Stimulated activated naive CD8-positive, alpha-beta T cell treated with anti-CD3 and anti-CD28 coated beads, Interleukin-15, Interleukin-2, amounts not matched to agents 100 U/mL and 50 U/mL, for 24 hours (primary cell): Measurements from ENCODE around the gene ADCK1.
"Not testable (repeated sequence)": the region's sequence is repeated elsewhere in the genome, so short reads cannot be mapped to it uniquely, and the experiment has no call there.

Experiments
- ATAC-seq: fragments of 150-1000 bp; cut with Tn5 transposase; one replicate; pipeline ENCODE4 v1.10.0; 2021
- DNase-seq: peaks from one replicate; pipeline ENCODE4 v3.0.0; 2021

Gene ADCK1, protein sequence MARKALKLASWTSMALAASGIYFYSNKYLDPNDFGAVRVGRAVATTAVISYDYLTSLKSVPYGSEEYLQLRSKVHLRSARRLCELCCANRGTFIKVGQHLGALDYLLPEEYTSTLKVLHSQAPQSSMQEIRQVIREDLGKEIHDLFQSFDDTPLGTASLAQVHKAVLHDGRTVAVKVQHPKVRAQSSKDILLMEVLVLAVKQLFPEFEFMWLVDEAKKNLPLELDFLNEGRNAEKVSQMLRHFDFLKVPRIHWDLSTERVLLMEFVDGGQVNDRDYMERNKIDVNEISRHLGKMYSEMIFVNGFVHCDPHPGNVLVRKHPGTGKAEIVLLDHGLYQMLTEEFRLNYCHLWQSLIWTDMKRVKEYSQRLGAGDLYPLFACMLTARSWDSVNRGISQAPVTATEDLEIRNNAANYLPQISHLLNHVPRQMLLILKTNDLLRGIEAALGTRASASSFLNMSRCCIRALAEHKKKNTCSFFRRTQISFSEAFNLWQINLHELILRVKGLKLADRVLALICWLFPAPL

DNA sequence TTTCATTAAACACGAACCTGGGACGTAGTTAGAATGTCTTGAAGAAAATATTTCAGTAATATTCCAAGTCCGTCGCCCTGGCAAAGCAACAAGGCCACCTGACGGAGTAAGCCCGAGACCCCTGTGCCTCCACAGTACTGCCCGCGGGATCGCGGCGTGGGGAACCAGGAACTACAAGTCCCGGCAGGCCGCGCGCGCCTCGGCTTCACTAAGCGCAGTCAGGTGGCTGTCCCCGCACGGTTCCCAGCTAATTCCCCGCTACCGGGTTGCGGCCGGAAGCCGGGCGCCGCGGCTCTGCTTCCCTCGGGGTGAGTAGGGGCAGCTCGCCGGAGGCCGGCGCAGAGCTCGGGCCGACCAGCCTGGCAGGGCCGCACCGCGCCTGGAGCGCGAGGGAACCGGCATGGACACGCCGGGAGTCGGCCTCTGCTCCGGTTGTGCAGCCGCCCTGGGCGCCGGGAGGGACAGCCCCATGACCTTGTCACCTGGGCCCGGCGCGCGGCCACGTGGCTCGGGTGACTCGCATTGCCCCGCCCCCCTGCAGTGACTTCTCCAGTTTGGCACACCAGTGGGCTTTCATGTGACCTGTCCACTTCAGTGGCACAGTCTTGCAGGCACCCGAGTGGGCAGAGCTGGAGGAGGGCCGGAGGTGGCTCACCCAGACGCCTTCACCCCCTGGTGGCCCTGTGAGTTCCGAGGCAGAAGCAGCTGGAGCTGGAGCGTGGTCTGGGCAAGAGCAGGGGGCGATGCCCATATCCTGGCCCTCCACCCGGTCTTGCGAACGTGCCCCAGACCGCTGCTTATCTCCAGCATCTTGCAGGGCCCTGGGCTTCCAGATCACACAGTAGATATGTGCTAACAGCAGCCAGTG lies at the start of gene ADCK1:
Gene ADCK1 (plus strand): TSS at position 247 of the 868 bp plus-strand sequence. CDS start 18,870 bp downstream, outside the sequence.
- DNase-seq = peak; percentile 91
- peak; percentile 96 for ATAC-seq

DNA sequence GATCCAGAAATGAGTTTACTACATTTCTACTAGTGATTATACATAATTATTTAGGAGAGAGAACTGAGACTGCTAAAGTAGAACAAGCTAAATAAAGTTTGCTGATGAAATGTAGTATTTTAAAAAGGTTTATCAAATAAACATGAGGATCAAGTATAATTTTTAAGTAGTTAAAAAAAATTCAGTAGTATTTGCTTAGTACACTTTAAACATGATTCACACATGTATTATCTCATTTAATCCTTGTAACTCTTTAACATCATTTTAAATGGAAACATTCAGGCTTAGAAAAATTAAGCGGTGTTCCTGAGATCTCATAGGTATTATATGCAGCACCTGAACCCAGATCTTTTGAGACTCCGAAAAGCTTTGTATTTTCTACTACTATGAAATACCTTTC lies 47.6 kb upstream of the ADCK1 start:
- no peak for ATAC-seq
- no peak for DNase-seq

DNA sequence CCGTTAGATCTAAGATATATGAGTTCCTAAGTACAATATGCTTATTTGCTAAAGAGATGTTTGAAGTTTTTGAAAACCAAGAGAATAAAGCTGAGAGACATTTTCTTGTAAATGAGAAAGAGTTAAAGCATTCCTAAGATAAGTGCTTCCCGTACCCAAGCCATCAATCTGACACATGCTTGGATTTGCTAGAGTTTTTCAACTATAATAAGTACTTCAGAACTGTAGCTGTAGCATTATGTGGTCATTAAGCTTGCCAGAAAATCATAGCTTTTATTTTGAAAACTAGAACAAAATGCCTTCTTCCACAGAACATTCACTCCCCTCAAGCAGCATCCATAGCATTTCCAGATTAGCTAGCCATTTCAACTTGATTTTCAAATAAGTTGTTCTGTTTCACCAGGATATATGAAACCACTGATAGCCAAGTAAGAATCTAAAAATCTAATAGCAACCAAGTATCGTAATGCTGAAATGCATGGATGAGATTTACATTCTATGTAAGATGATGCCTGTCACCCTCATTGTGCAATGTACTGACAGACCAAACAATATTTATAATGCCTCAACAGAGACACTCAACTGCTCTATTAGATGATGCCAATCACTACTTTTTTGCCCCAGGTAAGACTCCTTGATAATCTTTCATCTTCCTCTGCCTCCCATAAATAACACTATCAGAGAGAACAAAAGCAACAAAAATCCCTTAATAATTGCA lies 47.0 kb upstream of the ADCK1 start:
- no peak for ATAC-seq
- no peak for DNase-seq

GRCh38 chr14:77760381-77761204 lies 39.3 kb upstream of the ADCK1 start, which contains the start of gene SNW1:
TSS of gene SNW1 (minus strand) at chr14:77761156. CDS start at chr14:77761127, 29 bp downstream.
- ATAC-seq (peak; percentile 94), DNase-seq (peak; percentile 91)

DNA sequence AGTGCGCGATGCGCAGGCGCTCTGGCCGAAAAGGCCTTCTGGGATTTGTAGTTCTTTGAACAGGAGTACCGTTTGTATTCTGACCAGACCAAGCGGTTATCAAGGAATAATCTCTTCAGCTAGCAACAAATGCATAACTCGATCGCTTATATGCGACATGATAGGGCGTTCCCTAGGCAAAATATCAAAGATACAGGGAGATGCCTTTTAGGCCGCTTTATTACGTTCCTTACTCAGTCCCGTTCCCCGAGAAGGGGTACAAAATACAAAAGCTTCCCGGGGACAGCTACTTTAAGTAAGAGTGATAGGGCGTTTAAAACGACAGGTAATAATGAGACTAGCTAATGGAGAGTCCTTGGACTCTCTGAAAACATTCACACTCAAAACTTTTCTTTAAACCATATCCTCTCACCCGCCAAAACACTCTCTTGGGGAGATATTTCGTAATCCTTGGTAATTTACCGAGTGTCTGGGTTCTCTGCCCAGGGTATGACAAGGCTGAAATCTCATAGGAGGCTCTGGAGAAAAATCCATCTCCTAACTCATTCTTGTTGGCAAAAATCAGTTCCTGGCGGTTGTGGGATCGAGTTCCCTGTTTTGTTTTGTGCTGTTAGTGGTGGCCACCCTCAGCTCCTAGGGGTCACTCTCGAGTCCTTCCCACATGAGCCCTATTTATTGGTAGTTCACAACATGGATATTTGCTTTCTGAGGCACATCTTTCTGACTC lies 38.5 kb upstream of the ADCK1 start:
- no peak for ATAC-seq
- peak; percentile 10 for DNase-seq

- ATAC-seq = no peak
- no peak for DNase-seq
Measured at GRCh38 chr14:77763316-77763715, 36.6 kb upstream of the ADCK1 start.

- no peak for ATAC-seq
- DNase-seq = no peak
Measured at GRCh38 chr14:77763978-77764377, 35.9 kb upstream of the ADCK1 start.

DNA sequence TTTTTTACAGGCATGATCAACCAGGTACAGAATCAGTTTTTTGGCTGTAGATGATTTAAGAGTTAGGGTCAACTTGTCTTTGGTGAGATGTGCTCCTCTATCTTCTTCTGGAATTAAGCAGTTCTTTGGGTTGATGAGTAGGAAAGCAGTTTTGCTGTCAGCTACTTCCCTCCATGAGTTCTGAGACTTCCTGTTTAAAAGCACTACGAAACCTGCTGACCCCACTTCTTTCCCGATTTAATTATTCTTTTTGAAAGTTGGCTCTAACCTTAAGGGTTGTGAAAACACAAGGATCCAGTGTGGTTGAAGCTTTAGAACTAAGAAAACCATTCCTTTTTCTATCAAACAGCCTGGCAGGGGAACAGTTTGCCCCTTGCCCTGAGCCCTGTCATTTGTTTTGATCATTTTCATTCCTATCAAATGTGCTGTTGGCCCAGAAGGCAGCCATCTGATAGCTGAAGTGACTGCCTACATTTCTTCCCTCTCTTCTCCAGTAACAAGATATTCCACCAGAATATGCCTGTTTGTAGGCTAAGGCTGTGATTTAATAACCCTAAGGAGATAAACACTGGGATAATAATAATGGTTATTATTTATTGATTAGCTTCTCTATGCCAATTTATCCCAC lies 31.4 kb upstream of the ADCK1 start:
- not testable (repeated sequence) for DNase-seq, ATAC-seq

DNA sequence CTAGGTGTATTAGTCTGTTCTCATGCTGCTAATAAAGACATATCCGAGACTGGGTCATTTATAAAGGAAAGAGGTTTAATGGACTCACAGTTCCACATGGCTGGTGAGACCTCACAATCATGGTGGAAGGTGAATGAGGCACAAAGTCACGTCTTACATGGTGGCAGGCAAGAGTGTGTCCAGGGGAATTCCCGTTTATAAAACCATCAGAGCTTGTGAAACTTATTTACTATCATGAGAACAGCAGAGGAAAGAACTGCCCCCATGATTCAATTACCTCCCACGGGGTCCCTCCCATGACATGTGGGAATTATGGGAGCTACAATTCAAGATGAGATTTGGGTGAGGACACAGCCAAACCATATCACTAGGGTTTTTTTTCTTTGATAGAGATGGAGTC lies 25.9 kb upstream of the ADCK1 start:
- DNase-seq, ATAC-seq: not testable (repeated sequence)

GRCh38 chr14:77782202-77782601 lies 17.7 kb upstream of the ADCK1 start:
- ATAC-seq = no peak
- no peak for DNase-seq

GRCh38 chr14:77786148-77786547 lies 13.8 kb upstream of the ADCK1 start:
- ATAC-seq (no peak), DNase-seq (no peak)

- no peak for ATAC-seq
- DNase-seq = no peak
Measured at GRCh38 chr14:77790566-77791224, 9.2 kb upstream of the ADCK1 start.

DNA sequence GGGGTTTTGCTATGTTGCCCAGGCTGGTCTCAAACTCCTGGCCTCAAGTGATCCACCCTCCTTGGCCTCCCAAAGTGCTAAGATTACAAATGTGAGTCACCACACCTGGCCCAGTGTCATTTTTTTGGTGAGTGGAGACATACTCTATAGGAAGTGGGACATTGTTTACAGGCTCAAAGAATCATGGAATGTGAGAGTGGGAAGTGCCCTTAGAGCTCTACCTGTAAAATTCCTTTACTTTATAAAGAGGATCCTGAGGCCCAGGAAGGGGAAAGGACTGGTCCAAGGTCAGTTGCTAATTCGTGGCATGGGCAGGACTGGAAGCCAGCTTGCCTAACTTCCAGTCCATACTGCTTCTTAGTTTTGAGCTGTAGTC lies 8.7 kb upstream of the ADCK1 start:
- ATAC-seq (no peak), DNase-seq (no peak)

- ATAC-seq, DNase-seq: not testable (repeated sequence)
Measured at GRCh38 chr14:77793255-77793654, 6.7 kb upstream of the ADCK1 start.

GRCh38 chr14:77794357-77794756 lies 5.6 kb upstream of the ADCK1 start:
- DNase-seq (no peak), ATAC-seq (no peak)

GRCh38 chr14:77799456-77799855 lies 453 bp upstream of the ADCK1 start:
- not testable (repeated sequence) for ATAC-seq

DNA sequence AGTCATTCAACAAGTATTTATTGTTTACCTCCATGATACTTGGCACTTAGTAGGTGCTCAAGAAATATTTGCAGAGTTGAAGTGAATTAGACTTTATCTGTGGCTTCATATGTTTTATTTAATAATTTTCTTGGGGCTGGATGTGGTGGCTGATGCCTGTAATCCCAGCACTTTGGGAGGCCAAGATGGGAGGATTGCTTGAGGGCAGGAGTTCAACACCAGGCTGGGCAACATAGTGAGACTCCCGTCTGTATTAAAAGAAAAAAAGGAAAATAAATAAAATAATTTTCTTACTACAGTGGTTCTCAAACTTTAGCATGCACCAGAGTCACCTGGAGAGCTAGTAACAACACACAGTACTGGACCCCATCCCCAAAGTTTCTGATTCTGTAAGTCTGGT lies 905 bp downstream of the ADCK1 start:
- DNase-seq = no peak
- ATAC-seq = no peak

More at GRCh38 chr14:77799456-77799855, 453 bp upstream of the ADCK1 start:
- not testable (repeated sequence) for DNase-seq

- DNase-seq = peak; percentile 38
- ATAC-seq = no peak
Measured at GRCh38 chr14:77804592-77804991, 4.7 kb downstream of the ADCK1 start.

DNA sequence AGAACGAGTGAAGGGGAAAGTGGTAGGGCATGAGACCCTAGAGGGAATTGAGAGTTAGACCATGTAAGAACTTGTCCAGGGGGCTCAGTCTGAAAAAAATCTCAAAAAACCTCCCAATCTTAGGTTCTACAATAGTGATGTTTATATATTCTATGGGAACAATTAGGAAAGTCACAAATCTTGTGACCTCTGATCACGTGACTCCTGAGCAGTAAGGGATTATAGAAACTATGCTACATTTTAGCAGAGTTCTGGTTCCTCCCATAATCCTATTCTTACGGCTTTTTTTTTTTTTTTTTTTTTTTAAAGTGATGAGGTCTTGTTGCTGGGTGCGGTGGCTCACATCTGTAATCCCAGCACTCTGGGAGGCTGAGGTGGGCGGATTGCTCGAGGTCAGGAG lies 5.8 kb downstream of the ADCK1 start:
- ATAC-seq (no peak), DNase-seq (no peak)
